Activated CD8-positive, alpha-beta memory T cell treated with anti-CD3 and anti-CD28 coated beads for 24 hours (primary cell): ENCODE results near the gene WARS2.
"Not testable (repeated sequence)": the region's sequence is repeated elsewhere in the genome, so short reads cannot be mapped to it uniquely, and the experiment has no call there.

ENCODE experiments used
- DNase-seq: peaks from one replicate; pipeline ENCODE4 v3.0.0-alpha.2; 2020

Gene WARS2

GRCh38 chr1:119136401-119136800 lies 4.1 kb downstream of the WARS2 start:
- no peak for DNase-seq

GRCh38 chr1:119133987-119134386 lies 6.5 kb downstream of the WARS2 start:
- DNase-seq = no peak

- no peak for DNase-seq
Measured at GRCh38 chr1:119132179-119132578, 8.3 kb downstream of the WARS2 start.

- DNase-seq = no peak
Measured at GRCh38 chr1:119125874-119126273, 14.6 kb downstream of the WARS2 start.

GRCh38 chr1:119124764-119125163 lies 15.7 kb downstream of the WARS2 start:
- no peak for DNase-seq

- DNase-seq = not testable (repeated sequence)
Measured at GRCh38 chr1:119121872-119122271, 18.6 kb downstream of the WARS2 start.

GRCh38 chr1:119116725-119117124 lies 23.7 kb downstream of the WARS2 start:
- no peak for DNase-seq

- no peak for DNase-seq
Measured at GRCh38 chr1:119115736-119116135, 24.7 kb downstream of the WARS2 start.

GRCh38 chr1:119115311-119115710 lies 25.1 kb downstream of the WARS2 start:
- no peak for DNase-seq

GRCh38 chr1:119114786-119115185 lies 25.7 kb downstream of the WARS2 start:
- no peak for DNase-seq

- DNase-seq = no peak
Measured at GRCh38 chr1:119112791-119113190, 27.7 kb downstream of the WARS2 start.

GRCh38 chr1:119112244-119112643 lies 28.2 kb downstream of the WARS2 start:
- DNase-seq = no peak

GRCh38 chr1:119108988-119109387 lies 31.5 kb downstream of the WARS2 start:
- no peak for DNase-seq

- DNase-seq = no peak
Measured at GRCh38 chr1:119103764-119104163, 36.7 kb downstream of the WARS2 start.

GRCh38 chr1:119102051-119102450 lies 38.4 kb downstream of the WARS2 start:
- no peak for DNase-seq

- no peak for DNase-seq
Measured at GRCh38 chr1:119101563-119101962, 38.9 kb downstream of the WARS2 start.

- DNase-seq = no peak
Measured at GRCh38 chr1:119099775-119100174, 40.7 kb downstream of the WARS2 start.

- DNase-seq = no peak
Measured at GRCh38 chr1:119097380-119097779, 43.1 kb downstream of the WARS2 start.

- no peak for DNase-seq
Measured at GRCh38 chr1:119093721-119094120, 46.7 kb downstream of the WARS2 start.

GRCh38 chr1:119091618-119092017 lies 48.8 kb downstream of the WARS2 start:
- DNase-seq = no peak

- no peak for DNase-seq
Measured at GRCh38 chr1:119090250-119090649, 50.2 kb downstream of the WARS2 start.

- no peak for DNase-seq
Measured at GRCh38 chr1:119086830-119087229, 53.6 kb downstream of the WARS2 start.

- DNase-seq = no peak
Measured at GRCh38 chr1:119084798-119085197, 55.7 kb downstream of the WARS2 start.

- DNase-seq = no peak
Measured at GRCh38 chr1:119083980-119084379, 56.5 kb downstream of the WARS2 start.

- no peak for DNase-seq
Measured at GRCh38 chr1:119083479-119083878, 57.0 kb downstream of the WARS2 start.

- no peak for DNase-seq
Measured at GRCh38 chr1:119081700-119082099, 58.8 kb downstream of the WARS2 start.
